K562 (cell line): ENCODE results near the gene MIER2. TPM values are rescaled to one million over a fixed set of nuclear protein-coding genes. Genes with fewer than 3 reads are reported as not detected.

Source experiments
- ATAC-seq: fragments of 200-7000 bp; cut with Tn5 transposase; 3 replicates; pipeline ENCODE4 v1.9.1; 2020; ENCODE audit warnings: moderate library complexity
- BruUV-seq: library from RNA; stranded (reverse); fragments of 400-500 nt; replicated peaks from 2 replicates; lab custom pipeline; 2021; lab: Mats Ljungman, UMichigan
- CTCF ChIA-PET: fragments of 300-600 bp; formaldehyde crosslinking; extraction: SDS; loops from one replicate; lab custom pipeline; 2021; ENCODE audit warnings: low intra/inter-chr PET ratio; lab: Yijun Ruan, JAX
- POLR2A ChIA-PET: fragments of 300-600, 350-650 bp; sonication (Branson Sonifier 250); formaldehyde crosslinking; extraction: SDS; loops from one replicate; lab custom pipeline; 2021; ENCODE audit warnings: antibody characterized with exemption, inconsistent platforms; lab: Yijun Ruan, JAX
- DNase-seq, 4 experiments: peaks; one replicate each; pipeline versions ENCODE4 v3.0.0 to v3.0.0-alpha.2; 2011 to 2018; ENCODE audit warnings: low spot score in 3 of 4, mixed read lengths in 3 of 4; ENCODE audit errors: extremely low read depth in 1 of 4
- FAIRE-seq: peaks from 2 replicates; lab custom pipeline; 2011; peaks lifted over from hg19 to GRCh38; lab: Jason Lieb, UNC
- H2AFZ ChIP-seq: 2 replicates; pipeline ENCODE4 v1.6.0; 2011; ENCODE audit warnings: low read depth, low read length, control low read depth, inconsistent platforms
- H3K27ac ChIP-seq: fragments of 200-600 bp; 3 replicates; pipeline ENCODE4 v1.8.0; 2011; ENCODE audit warnings: low read depth, mild to moderate bottlenecking, control low read depth, inconsistent platforms, low read length, moderate library complexity, mixed read lengths; ENCODE audit errors: extremely low read depth
- H3K27me3 ChIP-seq, 2 experiments: fragments of 300-600 bp in 1 of 2; 2 replicates in 1 of 2; 3 replicates in 1 of 2; pipeline versions ENCODE4 v1.6.0 to v1.8.0; 2011; ENCODE audit warnings: inconsistent platforms in 2 of 2, low read length in 2 of 2, mild to moderate bottlenecking in 1 of 2, mixed read lengths in 1 of 2, moderate library complexity in 1 of 2; ENCODE audit not compliant: control insufficient read depth in 2 of 2, insufficient read depth in 2 of 2
- H3K36me3 ChIP-seq: fragments of 300-600 bp; 3 replicates; pipeline ENCODE4 v1.8.0; 2011; ENCODE audit warnings: mild to moderate bottlenecking, low read length, inconsistent platforms; ENCODE audit not compliant: control insufficient read depth, insufficient read depth
- H3K4me1 ChIP-seq, 2 experiments: fragments of 200-600 bp in 1 of 2; replicated peaks in 1 of 2; 2 replicates in 1 of 2; 3 replicates in 1 of 2; pipeline versions ENCODE4 v1.5.1 to v1.8.0; 2011; ENCODE audit warnings: inconsistent platforms in 2 of 2, low read length in 2 of 2, mild to moderate bottlenecking in 1 of 2, mixed read lengths in 1 of 2, moderate library complexity in 1 of 2; ENCODE audit not compliant: control insufficient read depth in 2 of 2, insufficient read depth in 2 of 2
- H3K4me2 ChIP-seq: 2 replicates; pipeline ENCODE4 v1.6.1; 2011; ENCODE audit warnings: low read length, control low read depth, inconsistent platforms, mixed read lengths; ENCODE audit not compliant: insufficient read depth
- H3K4me3 ChIP-seq: fragments of 200-600 bp; sonication (generic), shearing (Covaris generic); 2 replicates; pipeline ENCODE4 v1.5.1; 2016; ENCODE audit warnings: control low read depth, inconsistent platforms
- H3K79me2 ChIP-seq: fragments of 200-600 bp; 3 replicates; pipeline ENCODE4 v1.8.0; 2011; ENCODE audit warnings: low read length, inconsistent platforms; ENCODE audit not compliant: control insufficient read depth, insufficient read depth
- H3K9ac ChIP-seq, 2 experiments: 2 replicates each; pipeline versions ENCODE4 v1.6.0 to v1.6.1; 2011; ENCODE audit warnings: low read depth in 2 of 2, low read length in 2 of 2, control low read depth in 1 of 2, inconsistent platforms in 1 of 2, mild to moderate bottlenecking in 1 of 2, mixed read lengths in 1 of 2; ENCODE audit not compliant: insufficient read depth in 1 of 2
- H3K9me1 ChIP-seq: one replicate; pipeline ENCODE4 v1.6.0; 2011; ENCODE audit warnings: inconsistent platforms, mild to moderate bottlenecking, low read length, moderate library complexity; ENCODE audit not compliant: control insufficient read depth, insufficient read depth
- H3K9me3 ChIP-seq: replicated peaks from 2 replicates; pipeline ENCODE4 v1.5.1; 2011; ENCODE audit warnings: low read depth, low read length, inconsistent platforms; ENCODE audit not compliant: control insufficient read depth, insufficient read depth
- H4K20me1 ChIP-seq: replicated peaks from 2 replicates; pipeline ENCODE4 v1.6.1; 2011; ENCODE audit warnings: low read length, inconsistent platforms, mixed read lengths; ENCODE audit not compliant: control insufficient read depth, insufficient read depth
- HMGN3 ChIP-seq: IDR thresholded peaks from 2 replicates; pipeline ENCODE4 v1.6.1; 2011; ENCODE audit warnings: borderline replicate concordance, low read depth, mild to moderate bottlenecking, mixed read lengths, low read length; ENCODE audit not compliant: insufficient read length; ENCODE audit errors: extremely low read depth
- MCM3 ChIP-seq: fragments of 450-650 bp; IDR thresholded peaks from 2 replicates; pipeline ENCODE4 v1.6.1; 2016
- NFE2 ChIP-seq: IDR thresholded peaks from 2 replicates; pipeline ENCODE4 v1.6.1; 2014; ENCODE audit warnings: antibody characterized with exemption, low read depth
- POLR2A ChIP-seq: fragments of 450-650 bp; conservative IDR thresholded peaks from 2 replicates; pipeline ENCODE4 v1.6.1; 2016
- SIRT6 ChIP-seq: IDR thresholded peaks from one replicate; pipeline ENCODE4 v1.6.1; 2012; ENCODE audit warnings: low read depth, mild to moderate bottlenecking, control low read depth, inconsistent platforms, low read length, moderate library complexity
- SMC3 ChIP-seq: conservative IDR thresholded peaks from 2 replicates; pipeline ENCODE4 v1.6.1; 2011; ENCODE audit warnings: low read depth, low read length, improper control_type of control experiment; ENCODE audit not compliant: insufficient read depth
- SRSF7 ChIP-seq: fragments of 200-400 bp; formaldehyde crosslinking; optimal IDR thresholded peaks from 2 replicates; pipeline ENCODE3; 2017; ENCODE audit warnings: mild to moderate bottlenecking, low read depth, low read length
- TFAP4 ChIP-seq: sonication (generic); formaldehyde crosslinking; IDR thresholded peaks from 2 replicates; pipeline ENCODE4 v1.8.0; 2022; ENCODE audit warnings: missing genetic modification reagents, mild to moderate bottlenecking, moderate library complexity, borderline replicate concordance
- WHSC1 ChIP-seq: IDR thresholded peaks from one replicate; pipeline ENCODE4 v1.6.1; 2012; ENCODE audit warnings: low read length, control low read depth, inconsistent platforms
- ZBTB11 ChIP-seq, 3 experiments: fragments of 200-800 bp in 1 of 3; fragments of 250-450 bp in 1 of 3; fragments of 450-650 bp in 1 of 3; sonication (Bioruptor Pico) in 1 of 3; sonication (Bioruptor generic) in 1 of 3; formaldehyde crosslinking in 1 of 3; IDR thresholded peaks; 2 replicates each; pipeline versions ENCODE4 v1.6.1 to v1.8.0; 2016 to 2022; ENCODE audit warnings: mild to moderate bottlenecking in 2 of 3, missing genetic modification characterization in 2 of 3, missing compliant biosample characterization in 1 of 3, moderate library complexity in 1 of 3
- ZNF584 ChIP-seq: fragments of 200-800 bp; sonication (Bioruptor generic); IDR thresholded peaks from 2 replicates; pipeline ENCODE4 v1.6.1; 2016; ENCODE audit warnings: low read depth, mild to moderate bottlenecking, missing genetic modification characterization, missing compliant biosample characterization
- WGBS: fragments of 100-300 bp; shearing (Covaris generic); methylation state at CpG from one replicate; pipeline ENCODE4 v1.1.6; 2016; ENCODE audit warnings: low coverage, mixed read lengths; ENCODE audit not compliant: insufficient coverage; ENCODE audit errors: missing lambda C conversion rate; 5-methylcytosine and 5-hydroxymethylcytosine counted together
- in situ Hi-C: fragments of 300-500 bp; cut with MboI; formaldehyde crosslinking; loops from 4 replicates; pipeline ENCODE4 v1.15.0; 2018; ENCODE audit warnings: inconsistent platforms, mixed read lengths
- intact Hi-C: fragments of 100-400 bp; cut with micrococcal nuclease; formaldehyde crosslinking; loops from 2 replicates; pipeline ENCODE4 v1.14.2; 2022
- polyA plus RNA-seq, 8 experiments: library from polyadenylated mRNA; depleted of rRNA in 4 of 8; stranded (reverse) in 5 of 8; unstranded in 3 of 8; fragments of >200 nt; fragmentation: Nextera tagmentation in 2 of 8; fragmentation: Illumina TruSeq in 1 of 8; extraction: Ambion mirVana in 2 of 8; extraction: Trizol in 1 of 8; gene quantifications; 2 replicates each; pipeline versions ENCODE4 v1.2.1 to v1.2.3, GENCODE V29; 2011 to 2014; ENCODE audit warnings: inconsistent platforms in 1 of 8, missing spikeins in 1 of 8
- total RNA-seq, 7 experiments: library from RNA; depleted of rRNA in 6 of 7; stranded (reverse); fragments of >200 nt in 6 of 7; fragmentation: Illumina TruSeq in 2 of 7; extraction: Trizol in 2 of 7; gene quantifications; 2 replicates each; pipeline versions ENCODE4 v1.2.1 to v1.2.3, GENCODE V29; 2011 to 2021; ENCODE audit warnings: low replicate concordance in 1 of 7

The MIER2 gene
- total and polyA plus RNA-seq, 9 of the 15 experiments (the other 6 are each of a cell fraction or from before 2014, with no cell fraction given), result 0.46 to 34.7 (median 15.6) TPM

- DNase-seq, result no peak
- Histone ChIP-seq H3K4me3 (no peak overlapping the region), H2AFZ (no peak overlapping the region), H3K9me1 (no peaks in the 10 kb centered on the region), H3K9ac (no peak overlapping the region), H3K9me3 (peaks cover 4% of the 10 kb centered on the region; the same call in 1 of the 2 replicates), H3K79me2 (no peaks in the 10 kb centered on the region), H3K27me3 (peaks cover 23 to 43% of the 10 kb centered on the region in 2 experiments)
- ChIA-PET CTCF (no interaction called here), POLR2A (no interaction called here)
- BruUV-seq, result no TSS peak
- 16% methylated on average over 30 of the region's 30 CpGs for WGBS
- no peak for FAIRE-seq
- in situ Hi-C loops, result no loop called here
- intact Hi-C loops, result no loop called here
- no peak for TF ChIP-seq SIRT6
- 0 out of 2 replicates have a peak, but pooled peaks have one; percentile 12 for TF ChIP-seq TFAP4 (CRISPR knock-in tag)
- TF ChIP-seq, all 486 proteins: peak for 1
- no peak for ATAC-seq
- Histone ChIP-seq H4K20me1 (no peaks in the 10 kb centered on the region), H3K4me1 (peaks cover 0 to 9% of the 10 kb centered on the region in 2 experiments; a peak in 1 of 5 replicates), H3K36me3 (no peaks in the 10 kb centered on the region), H3K27ac (no peak overlapping the region), H3K4me2 (no peak overlapping the region)
Observed at GRCh38 chr19:391726-392374, 47.3 kb upstream of the MIER2 start.

GRCh38 chr19:391207-391557 is 46.6 kb upstream of the MIER2 start:
- ATAC-seq, result no peak
- no peak for FAIRE-seq
- intact Hi-C loops (no loop called here), in situ Hi-C loops (no loop called here)
- H3K9me3 ChIP-seq, result peaks cover 4% of the 10 kb centered on the region; the same call in 1 of the 2 replicates
- peaks cover 0 to 9% of the 10 kb centered on the region in 2 experiments; a peak in 1 of 5 replicates for H3K4me1 ChIP-seq
- no peak overlapping the region for H2AFZ ChIP-seq
- peaks cover 23 to 43% of the 10 kb centered on the region in 2 experiments for H3K27me3 ChIP-seq
- no peaks in the 10 kb centered on the region for H3K36me3 ChIP-seq
- H3K79me2 ChIP-seq, result no peaks in the 10 kb centered on the region
- BruUV-seq, result no TSS peak
- no peak for DNase-seq
- no peaks in the 10 kb centered on the region for H3K9me1 ChIP-seq
- POLR2A ChIA-PET, result no interaction called here
- no peaks in the 10 kb centered on the region for H4K20me1 ChIP-seq
- H3K4me2 ChIP-seq, result no peak overlapping the region
- H3K9ac ChIP-seq, result no peak overlapping the region
- CTCF ChIA-PET, result no interaction called here
- WGBS, result 0% methylated on average over 2 of the region's 2 CpGs
- no peak overlapping the region for H3K27ac ChIP-seq
- no peak overlapping the region for H3K4me3 ChIP-seq
- TF ChIP-seq WHSC1, result no peak
- no peak for TF ChIP-seq POLR2A
- no peak for TF ChIP-seq SMC3
- no peak for TF ChIP-seq MCM3
- TF ChIP-seq ZBTB11 (CRISPR knock-in tag; IDR thresholded peaks at IDR 0.05), result no peak
- no peak for TF ChIP-seq HMGN3
- no peak for TF ChIP-seq NFE2
- no peak for TF ChIP-seq ZNF584
- no peak for TF ChIP-seq SRSF7
